GM12878 (cell line): Measurements from ENCODE around the gene EPHB1. TPM values are rescaled to one million over a fixed set of nuclear protein-coding genes. Genes with fewer than 3 reads are reported as not detected.
A peak's percentile ranks its signal among the peaks of the same experiment; 100 is the strongest.

ENCODE experiments used
- ATAC-seq: fragments of 200-7000 bp; cut with Tn5 transposase; 3 replicates; pipeline ENCODE4 v1.9.1; 2020; ENCODE audit warnings: mild to moderate bottlenecking, moderate library complexity
- BruUV-seq: library from RNA; stranded (reverse); fragments of 400-500 nt; replicated peaks from 2 replicates; lab custom pipeline; 2021; lab: Mats Ljungman, UMichigan
- CTCF ChIA-PET: fragments of 300-600 bp; sonication (Branson Sonifier 250); formaldehyde crosslinking; extraction: SDS; loops from one replicate; lab custom pipeline; 2021; ENCODE audit warnings: inconsistent platforms; lab: Yijun Ruan, JAX
- POLR2A ChIA-PET: fragments of 350-600 bp; formaldehyde crosslinking; extraction: SDS; loops from one replicate; lab custom pipeline; 2021; ENCODE audit warnings: inconsistent platforms; lab: Charles Lee
- RAD21 ChIA-PET: fragments of 300-600 bp; sonication (Branson Sonifier 250); formaldehyde crosslinking; loops from one replicate; lab custom pipeline; 2023; ENCODE audit warnings: antibody characterized with exemption; ENCODE audit not compliant: unreplicated experiment; lab: Charles Lee
- SMC1A ChIA-PET: fragments of 300-600 bp; sonication (Branson Sonifier 250); formaldehyde crosslinking; loops from one replicate; lab custom pipeline; 2023; ENCODE audit not compliant: unreplicated experiment, uncharacterized antibody; lab: Charles Lee
- DNase-seq: peaks from one replicate; pipeline ENCODE4 v3.0.0-alpha.2; 2011; ENCODE audit warnings: low read depth, low spot score
- FAIRE-seq: peaks from 3 replicates; lab custom pipeline; 2011; peaks lifted over from hg19 to GRCh38; lab: Jason Lieb, UNC
- H2AFZ ChIP-seq: 2 replicates; pipeline ENCODE4 v1.6.0; 2011; ENCODE audit warnings: low read depth, low read length, control low read depth; ENCODE audit not compliant: control insufficient read depth
- H3K27ac ChIP-seq: 2 replicates; pipeline ENCODE4 v1.5.1; 2011; ENCODE audit warnings: control low read depth; ENCODE audit not compliant: control insufficient read depth, insufficient read depth
- H3K27me3 ChIP-seq, 2 experiments: replicated peaks in 1 of 2; 2 replicates each; pipeline versions ENCODE4 v1.6.0 to v1.6.1; 2011; ENCODE audit warnings: low read length in 1 of 2; ENCODE audit not compliant: control insufficient read depth in 2 of 2, insufficient read depth in 2 of 2
- H3K36me3 ChIP-seq, 2 experiments: 2 replicates each; pipeline ENCODE4 v1.5.1; 2011; ENCODE audit warnings: low read length in 1 of 2; ENCODE audit not compliant: control insufficient read depth in 2 of 2, insufficient read depth in 2 of 2
- H3K4me1 ChIP-seq: 2 replicates; pipeline ENCODE4 v1.6.1; 2011; ENCODE audit warnings: mild to moderate bottlenecking, low read length, moderate library complexity, mixed read lengths; ENCODE audit not compliant: control insufficient read depth, insufficient read depth
- H3K4me2 ChIP-seq: 2 replicates; pipeline ENCODE4 v1.6.0; 2011; ENCODE audit warnings: control low read depth; ENCODE audit not compliant: control insufficient read depth, insufficient read depth
- H3K4me3 ChIP-seq: fragments of 200-600 bp; sonication (generic); 2 replicates; pipeline ENCODE4 v1.5.1; 2016
- H3K79me2 ChIP-seq: 2 replicates; pipeline ENCODE4 v1.6.0; 2011; ENCODE audit warnings: low read length; ENCODE audit not compliant: control insufficient read depth, insufficient read depth
- H3K9ac ChIP-seq: 2 replicates; pipeline ENCODE4 v1.8.0; 2011; ENCODE audit warnings: low read length, control low read depth, mixed read lengths; ENCODE audit not compliant: control insufficient read depth, insufficient read depth
- H3K9me3 ChIP-seq: replicated peaks from 3 replicates; pipeline ENCODE4 v1.5.1; 2011; ENCODE audit warnings: mild to moderate bottlenecking, low read length; ENCODE audit not compliant: control insufficient read depth, insufficient read depth
- H4K20me1 ChIP-seq: 2 replicates; pipeline ENCODE4 v1.6.0; 2011; ENCODE audit not compliant: control insufficient read depth, insufficient read depth
- CEBPZ ChIP-seq: fragments of 150-350 bp; IDR thresholded peaks from 2 replicates; pipeline ENCODE4 v1.6.1; 2016; ENCODE audit warnings: low read depth, low read length
- E2F8 ChIP-seq: fragments of 450-650 bp; IDR thresholded peaks from 2 replicates; pipeline ENCODE4 v1.6.1; 2018; ENCODE audit warnings: mild to moderate bottlenecking, low read depth, moderate library complexity; ENCODE audit not compliant: partially characterized antibody
- PRDM15 ChIP-seq: fragments of 450-650 bp; formaldehyde crosslinking; IDR thresholded peaks from 2 replicates; pipeline ENCODE4 v1.4.0; 2020; ENCODE audit warnings: mild to moderate bottlenecking, moderate library complexity
- SPI1 ChIP-seq: IDR thresholded peaks from 2 replicates; pipeline ENCODE4 v1.6.1; 2011; ENCODE audit warnings: low read depth, mild to moderate bottlenecking, low read length, moderate library complexity, borderline replicate concordance; ENCODE audit not compliant: insufficient read depth
- SRF ChIP-seq, 2 experiments: IDR thresholded peaks; 2 replicates each; pipeline ENCODE4 v1.6.1; 2011; ENCODE audit warnings: low read depth in 2 of 2, low read length in 2 of 2, mild to moderate bottlenecking in 1 of 2, moderate library complexity in 1 of 2
- ZNF687 ChIP-seq: fragments of 450-650 bp; IDR thresholded peaks from 2 replicates; pipeline ENCODE4 v1.6.1; 2017; ENCODE audit warnings: mild to moderate bottlenecking, moderate library complexity
- WGBS: methylation state at CpG from one replicate; pipeline ENCODE4 v1.1.6; 2016; ENCODE audit warnings: low lambda C conversion rate; ENCODE audit not compliant: insufficient replicate concordance, insufficient coverage; ENCODE audit errors: missing lambda C conversion rate; 5-methylcytosine and 5-hydroxymethylcytosine counted together
- in situ Hi-C: fragments of 300-500 bp; cut with MboI; formaldehyde crosslinking; loops from 9 replicates; pipeline ENCODE4 v1.14.3; 2018; ENCODE audit warnings: mixed read lengths
- intact Hi-C: fragments of 100-400 bp; cut with micrococcal nuclease; formaldehyde crosslinking; loops from one replicate; pipeline ENCODE4 v1.14.2; 2022; ENCODE audit not compliant: unreplicated experiment
- polyA plus RNA-seq, 11 experiments: library from polyadenylated mRNA; depleted of rRNA in 4 of 11; unstranded in 6 of 11; stranded (reverse) in 5 of 11; fragments of >200 nt; fragmentation: Nextera tagmentation in 4 of 11; fragmentation: Illumina TruSeq in 1 of 11; extraction: Ambion mirVana in 4 of 11; extraction: Trizol in 1 of 11; gene quantifications; 1 replicate in 1 of 11; 2 replicates in 10 of 11; pipeline versions ENCODE4 v1.2.1 to v1.2.3, GENCODE V29; 2011 to 2016; ENCODE audit warnings: inconsistent platforms in 2 of 11, missing spikeins in 2 of 11, low read depth in 1 of 11
- total RNA-seq, 4 experiments: library from RNA; depleted of rRNA in 3 of 4; stranded (reverse); fragments of >200 nt in 3 of 4; fragmentation: Illumina TruSeq in 1 of 4; extraction: Trizol in 1 of 4; gene quantifications; 2 replicates each; pipeline versions ENCODE4 v1.2.1 to v1.2.3, GENCODE V29; 2013 to 2021

Gene EPHB1
- total and polyA plus RNA-seq, 10 of the 15 experiments (the other 5 are each of a cell fraction or from before 2014, with no cell fraction given): 0.33 to 23.8 (median 1.2) TPM

GRCh38 chr3:134931045-134931785 lies 136.2 kb downstream of the EPHB1 start:
- Histone ChIP-seq H3K4me2 (0 out of 2 replicates have a peak overlapping the region, but pooled peaks have one; percentile 2), H2AFZ (no peak overlapping the region), H3K4me3 (no peak overlapping the region), H3K36me3 (peaks cover 0 to 9% of the 10 kb centered on the region in 2 experiments; a peak in 2 of 4 replicates), H3K27ac (no peak overlapping the region), H3K9me3 (no peaks in the 10 kb centered on the region), H3K4me1 (peaks cover 27% of the 10 kb centered on the region), H4K20me1 (no peaks in the 10 kb centered on the region), H3K9ac (no peak overlapping the region), H3K27me3 (no peaks in the 10 kb centered on the region), H3K79me2 (peaks cover 1% of the 10 kb centered on the region)
- RAD21 ChIA-PET: interaction anchor here (0.7 kb wide), 1 partner anchor 27 kb away, joined by 3 read pairs; no protein-coding TSS in a partner anchor
- CTCF ChIA-PET: no interaction called here
- DNase-seq (no peak), ATAC-seq (peak; percentile 12), FAIRE-seq (no peak)
- WGBS: 25% methylated on average over 5 of the region's 5 CpGs
- POLR2A ChIA-PET: no interaction called here
- in situ Hi-C loops (no loop called here), intact Hi-C loops (loop anchor here (2.0 kb wide), 1 partner anchor 26 kb away; no protein-coding TSS in a partner anchor)
- SMC1A ChIA-PET: interaction anchor here (1.7 kb wide), 1 partner anchor 27 kb away, joined by 7 read pairs; no protein-coding TSS in a partner anchor
- no TSS peak for BruUV-seq
- no peak for TF ChIP-seq PRDM15
- TF ChIP-seq E2F8: no peak
- no peak for TF ChIP-seq SRF (IDR thresholded peaks at IDR 0.05; ENCODE audit: low read depth in 2 of 2, low read length in 2 of 2)
- no peak for TF ChIP-seq ZNF687
- TF ChIP-seq SPI1: peak; percentile 56; the same call in 1 of the 2 replicates
- no peak for TF ChIP-seq CEBPZ
